PC-9 (cell line): Measurements from ENCODE around the gene OCEL1. TPM values are rescaled to one million over a fixed set of nuclear protein-coding genes. Genes with fewer than 3 reads are reported as not detected.

ENCODE experiments used
- Bru-seq: library from RNA; stranded (reverse); fragments of 400-500 nt; gene quantifications from one replicate; lab custom pipeline; 2021; lab: Mats Ljungman, UMichigan
- BruChase-seq, 2 experiments: library from RNA; stranded (reverse); fragments of 400-500 nt; gene quantifications; one replicate each; lab custom pipeline; 2021; lab: Mats Ljungman, UMichigan
- BruUV-seq: library from RNA; stranded (reverse); fragments of 400-500 nt; replicated peaks from 2 replicates; lab custom pipeline; 2021; lab: Mats Ljungman, UMichigan
- CTCF ChIA-PET: fragments of 300-600 bp; sonication (Branson Sonifier 250); formaldehyde crosslinking; loops from one replicate; lab custom pipeline; 2022; ENCODE audit warnings: antibody characterized with exemption; lab: Charles Lee
- POLR2A ChIA-PET: fragments of 300-600 bp; sonication (Branson Sonifier 250); formaldehyde crosslinking; loops from one replicate; lab custom pipeline; 2022; ENCODE audit warnings: antibody characterized with exemption; ENCODE audit not compliant: unreplicated experiment; lab: Charles Lee
- DNase-seq, 2 experiments: peaks; one replicate each; pipeline versions ENCODE4 v3.0.0 to v3.0.0-alpha.2; 2015 to 2022; ENCODE audit warnings: mixed read lengths in 1 of 2
- H2AFZ ChIP-seq: fragments of 200-600 bp; sonication (generic); 2 replicates; pipeline ENCODE4 v1.8.1; 2017; ENCODE audit warnings: antibody characterized with exemption
- H3F3A ChIP-seq: fragments of 200-600 bp; sonication (generic); 2 replicates; pipeline ENCODE4 v1.8.1; 2017; ENCODE audit warnings: antibody characterized with exemption, mild to moderate bottlenecking, low read depth; ENCODE audit not compliant: insufficient read depth
- H3K27ac ChIP-seq: fragments of 200-600 bp; sonication (generic); 2 replicates; pipeline ENCODE4 v1.6.1; 2016; ENCODE audit warnings: mixed run types
- H3K27me3 ChIP-seq: fragments of 200-600 bp; sonication (generic); 2 replicates; pipeline ENCODE4 v1.6.1; 2016; ENCODE audit warnings: low read depth, mixed run types; ENCODE audit not compliant: insufficient read depth
- H3K36me3 ChIP-seq: fragments of 200-600 bp; sonication (generic); 2 replicates; pipeline ENCODE4 v1.6.1; 2016; ENCODE audit warnings: low read depth, mixed run types
- H3K4me1 ChIP-seq: fragments of 200-600 bp; sonication (generic); replicated peaks from 2 replicates; pipeline ENCODE4 v1.6.1; 2016; ENCODE audit warnings: mixed run types; ENCODE audit not compliant: insufficient read depth
- H3K4me2 ChIP-seq: fragments of 200-600 bp; sonication (generic); 2 replicates; pipeline ENCODE4 v1.6.1; 2017; ENCODE audit warnings: mixed run types
- H3K4me3 ChIP-seq: fragments of 200-600 bp; sonication (generic); 2 replicates; pipeline ENCODE4 v1.6.1; 2016; ENCODE audit warnings: mixed run types
- H3K79me2 ChIP-seq: fragments of 200-600 bp; sonication (generic); 2 replicates; pipeline ENCODE4 v1.6.1; 2017; ENCODE audit warnings: low read depth, mixed run types
- H3K9me2 ChIP-seq: fragments of 200-600 bp; sonication (generic); 2 replicates; pipeline ENCODE4 v1.8.1; 2017; ENCODE audit warnings: mild to moderate bottlenecking; ENCODE audit not compliant: insufficient read depth
- H3K9me3 ChIP-seq: fragments of 200-600 bp; sonication (generic); 2 replicates; pipeline ENCODE4 v1.8.1; 2016; ENCODE audit warnings: low read depth; ENCODE audit not compliant: insufficient read depth
- H4K20me1 ChIP-seq: fragments of 200-600 bp; sonication (generic); 2 replicates; pipeline ENCODE4 v1.8.1; 2017; ENCODE audit not compliant: insufficient read depth
- EZH2 ChIP-seq: fragments of 200-600 bp; sonication (generic); IDR thresholded peaks from 2 replicates; pipeline ENCODE4 v1.8.0; 2017; ENCODE audit warnings: antibody characterized with exemption, low read depth
- intact Hi-C: fragments of 100-400 bp; cut with micrococcal nuclease; formaldehyde crosslinking; loops from one replicate; pipeline ENCODE4 v1.10.0; 2022; ENCODE audit not compliant: unreplicated experiment
- long read RNA-seq: library from polyadenylated mRNA; stranded (forward); transcript quantifications from one replicate; pipeline ENCODE4 v2.0.0, GENCODE V29; 2022
- total RNA-seq: library from RNA; stranded (reverse); gene quantifications from 2 replicates; pipeline ENCODE4 v1.2.3, GENCODE V29; 2021
- TF ChIP-seq, protein P1 (sequence below): fragments of 200-600 bp; sonication (generic); conservative IDR thresholded peaks from 2 replicates; pipeline ENCODE4 v1.6.1; 2017; ENCODE audit warnings: mixed run types, antibody characterized with exemption, mild to moderate bottlenecking, moderate library complexity

The OCEL1 gene, protein sequence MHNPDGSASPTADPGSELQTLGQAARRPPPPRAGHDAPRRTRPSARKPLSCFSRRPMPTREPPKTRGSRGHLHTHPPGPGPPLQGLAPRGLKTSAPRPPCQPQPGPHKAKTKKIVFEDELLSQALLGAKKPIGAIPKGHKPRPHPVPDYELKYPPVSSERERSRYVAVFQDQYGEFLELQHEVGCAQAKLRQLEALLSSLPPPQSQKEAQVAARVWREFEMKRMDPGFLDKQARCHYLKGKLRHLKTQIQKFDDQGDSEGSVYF
- total RNA-seq: 30.6 and 34.5 TPM in 2 replicates
- percentile 52 among the genes with signal in this experiment for Bru-seq, nascent RNA
- percentile 54 among the genes with signal in this experiment for BruChase-seq, experiment 1, labeled RNA remaining after a 2-hour chase
- percentile 68 among the genes with signal in this experiment for BruChase-seq, experiment 2, labeled RNA remaining after a 6-hour chase
- long read RNA-seq, transcript OCEL1-201 (6 exons, 1,133 nt): major isoform, 13 of 47 reads
- long read RNA-seq, partial matches to known transcripts: 12 of 47 reads
- long read RNA-seq, other reads (novel, unspliced or antisense): 14 of 47 reads

DNA sequence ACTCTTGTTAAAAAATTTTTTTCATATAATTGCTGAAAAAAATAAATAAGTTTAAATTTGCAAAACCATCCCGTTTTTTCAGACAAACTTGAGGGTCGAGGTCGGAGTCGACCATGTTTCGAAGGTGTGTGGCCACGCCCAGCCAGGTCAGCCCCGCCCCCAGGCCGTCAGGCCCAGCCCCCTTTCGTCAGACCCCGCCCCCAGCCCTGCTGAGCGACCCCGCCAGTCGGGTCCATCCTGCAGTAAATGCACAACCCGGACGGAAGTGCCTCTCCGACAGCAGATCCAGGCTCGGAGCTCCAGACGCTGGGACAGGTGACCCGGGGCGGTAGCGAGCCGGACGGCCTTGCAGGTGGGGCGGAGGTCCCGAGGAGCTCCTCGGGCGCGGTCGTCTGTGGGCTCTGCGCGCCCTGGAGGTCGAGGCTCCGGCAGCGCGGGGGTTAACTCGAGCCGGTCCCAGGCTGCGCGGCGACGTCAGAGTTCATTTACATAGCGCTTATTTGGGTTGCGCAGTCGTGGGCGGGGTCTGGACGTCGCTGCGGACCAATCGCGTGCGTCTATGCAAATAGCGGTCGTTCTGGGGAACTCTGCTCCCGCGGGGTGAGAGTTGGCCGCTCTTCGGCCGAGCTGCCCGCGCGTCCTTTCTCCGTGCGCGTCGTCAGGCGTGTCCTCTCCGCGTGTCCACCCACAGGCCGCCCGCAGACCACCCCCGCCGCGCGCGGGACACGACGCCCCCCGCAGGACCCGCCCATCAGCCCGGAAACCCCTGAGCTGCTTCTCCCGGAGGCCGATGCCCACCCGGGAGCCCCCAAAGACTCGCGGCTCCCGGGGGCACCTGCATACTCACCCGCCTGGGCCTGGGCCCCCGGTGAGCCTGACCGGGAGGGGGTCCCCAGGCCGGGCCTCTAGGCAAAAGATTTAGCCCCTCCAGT lies at the start of gene OCEL1:
Gene OCEL1, plus strand, starts transcription at position 225 of the 932 bp plus-strand sequence. Its CDS starts 22 bp downstream, at position 247.
- Histone ChIP-seq H3K27ac (peak within 1 kb of the TSS; percentile 76), H3K4me3 (peak within 1 kb of the TSS; percentile 70), H3K9me3 (no peaks in the 10 kb centered on the region), H3K79me2 (peaks cover 5% of the 10 kb centered on the region; the same call in 1 of the 2 replicates), H3F3A (peaks cover 53% of the 10 kb centered on the region), H3K4me2 (peak within 1 kb of the TSS; percentile 91), H3K9me2 (no peaks in the 10 kb centered on the region), H4K20me1 (peaks cover 6% of the 10 kb centered on the region; the same call in 1 of the 2 replicates), H3K36me3 (no peaks in the 10 kb centered on the region), H2AFZ (peak within 1 kb of the TSS; percentile 94), H3K4me1 (no peaks in the 10 kb centered on the region; the same call in 1 of the 2 replicates), H3K27me3 (no peaks in the 10 kb centered on the region)
- intact Hi-C loops: loop anchor here (5.0 kb wide), 2 partner anchors 36 to 149 kb away; partner anchors contain the start of genes HAUS8, MYO9B and USHBP1
- TF ChIP-seq, protein P1, sequence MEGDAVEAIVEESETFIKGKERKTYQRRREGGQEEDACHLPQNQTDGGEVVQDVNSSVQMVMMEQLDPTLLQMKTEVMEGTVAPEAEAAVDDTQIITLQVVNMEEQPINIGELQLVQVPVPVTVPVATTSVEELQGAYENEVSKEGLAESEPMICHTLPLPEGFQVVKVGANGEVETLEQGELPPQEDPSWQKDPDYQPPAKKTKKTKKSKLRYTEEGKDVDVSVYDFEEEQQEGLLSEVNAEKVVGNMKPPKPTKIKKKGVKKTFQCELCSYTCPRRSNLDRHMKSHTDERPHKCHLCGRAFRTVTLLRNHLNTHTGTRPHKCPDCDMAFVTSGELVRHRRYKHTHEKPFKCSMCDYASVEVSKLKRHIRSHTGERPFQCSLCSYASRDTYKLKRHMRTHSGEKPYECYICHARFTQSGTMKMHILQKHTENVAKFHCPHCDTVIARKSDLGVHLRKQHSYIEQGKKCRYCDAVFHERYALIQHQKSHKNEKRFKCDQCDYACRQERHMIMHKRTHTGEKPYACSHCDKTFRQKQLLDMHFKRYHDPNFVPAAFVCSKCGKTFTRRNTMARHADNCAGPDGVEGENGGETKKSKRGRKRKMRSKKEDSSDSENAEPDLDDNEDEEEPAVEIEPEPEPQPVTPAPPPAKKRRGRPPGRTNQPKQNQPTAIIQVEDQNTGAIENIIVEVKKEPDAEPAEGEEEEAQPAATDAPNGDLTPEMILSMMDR: no peak
- TF ChIP-seq EZH2: no peak
- BruUV-seq: no TSS peak
- ChIA-PET CTCF (interaction anchor here (0.6 kb wide), 1 partner anchor 540 kb away, joined by 3 read pairs; no protein-coding TSS in a partner anchor), POLR2A (interaction anchor here (0.5 to 1.3 kb wide), 7 partner anchors 11 to 1053 kb away, joined by 3 to 25 read pairs (median 8); partner anchors contain the start of genes BABAM1 and USE1)
- peak; percentile 96 for DNase-seq

DNA sequence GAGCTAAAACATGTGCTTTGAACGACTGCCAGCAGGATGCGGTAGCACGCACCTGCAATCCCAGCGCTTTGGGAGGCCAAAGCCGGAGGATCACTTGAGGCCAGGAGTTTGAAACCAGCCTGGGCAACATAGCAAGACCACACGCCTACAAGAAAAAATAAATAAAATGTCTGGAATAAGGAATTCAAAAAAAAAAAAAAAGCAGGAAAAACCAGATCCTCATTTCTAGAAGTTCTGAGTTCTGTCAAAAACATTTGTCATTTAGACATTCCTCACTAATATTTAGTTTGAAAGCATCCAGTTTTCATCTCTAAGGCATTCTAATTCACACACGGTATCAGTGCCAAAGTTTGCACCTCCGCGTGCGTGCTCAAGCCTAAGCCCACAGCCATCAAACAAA lies 47.7 kb upstream of the OCEL1 start:
- Histone ChIP-seq H3K4me1 (peaks cover 4% of the 10 kb centered on the region), H3K27ac (no peak overlapping the region), H2AFZ (no peak overlapping the region), H3K36me3 (no peaks in the 10 kb centered on the region), H4K20me1 (no peaks in the 10 kb centered on the region), H3K79me2 (no peaks in the 10 kb centered on the region), H3K9me3 (no peaks in the 10 kb centered on the region), H3K4me3 (no peak overlapping the region), H3K9me2 (no peaks in the 10 kb centered on the region), H3K27me3 (no peaks in the 10 kb centered on the region), H3F3A (peaks cover 12% of the 10 kb centered on the region; the same call in 1 of the 2 replicates), H3K4me2 (no peak overlapping the region)
- intact Hi-C loops: no loop called here
- BruUV-seq: no TSS peak
- POLR2A ChIA-PET: no interaction called here
- DNase-seq: no peak
- no peak for TF ChIP-seq EZH2
- TF ChIP-seq, protein P1: no peak
- CTCF ChIA-PET: no interaction called here
